ENCODE measurements around the gene AP2A1. TPM values are rescaled to one million over a fixed set of nuclear protein-coding genes. Genes with fewer than 3 reads are reported as not detected.

The AP2A1 gene
- total RNA-seq, 2 donors from 2014 or later, result 43.3 to 51.5 TPM

- Mint-ChIP-seq H3K36me3 (ENCODE audit: low read depth) (peaks cover 4% of the 10 kb centered on the region), H3K27me3 (no peaks in the 10 kb centered on the region), H3K27ac (peak overlapping the region; percentile 83), H3K4me1 (peaks cover 32% of the 10 kb centered on the region), H3K4me3 (no peak overlapping the region)
- H3K9me3 ChIP-seq (ENCODE audit: control insufficient read depth, low read length, poor library complexity, severe bottlenecking), result no peaks in the 10 kb centered on the region
- no peak for DNase-seq
- no peak for ATAC-seq
Measured at GRCh38 chr19:49772850-49773432, 6.1 kb downstream of the AP2A1 start.

GRCh38 chr19:49773663-49774350 is 7.0 kb downstream of the AP2A1 start:
- Mint-ChIP-seq H3K4me3 (no peak overlapping the region), H3K36me3 (ENCODE audit: low read depth) (peaks cover 4% of the 10 kb centered on the region), H3K27ac (peak overlapping the region; percentile 83), H3K27me3 (no peaks in the 10 kb centered on the region), H3K4me1 (peaks cover 29% of the 10 kb centered on the region)
- no peak for ATAC-seq
- no peak for DNase-seq
- H3K9me3 ChIP-seq (ENCODE audit: control insufficient read depth, low read length, poor library complexity, severe bottlenecking), result no peaks in the 10 kb centered on the region

- no peak for ATAC-seq
- H3K4me3 Mint-ChIP-seq, result no peak overlapping the region
- no peak overlapping the region for H3K27ac Mint-ChIP-seq
- no peaks in the 10 kb centered on the region for H3K9me3 ChIP-seq (ENCODE audit: control insufficient read depth, low read length, poor library complexity, severe bottlenecking)
- H3K36me3 Mint-ChIP-seq (ENCODE audit: low read depth), result peaks cover 4% of the 10 kb centered on the region
- no peaks in the 10 kb centered on the region for H3K27me3 Mint-ChIP-seq
- DNase-seq, result no peak
- H3K4me1 Mint-ChIP-seq, result peaks cover 25% of the 10 kb centered on the region
Measured at GRCh38 chr19:49774969-49775368, 8.2 kb downstream of the AP2A1 start.

DNA sequence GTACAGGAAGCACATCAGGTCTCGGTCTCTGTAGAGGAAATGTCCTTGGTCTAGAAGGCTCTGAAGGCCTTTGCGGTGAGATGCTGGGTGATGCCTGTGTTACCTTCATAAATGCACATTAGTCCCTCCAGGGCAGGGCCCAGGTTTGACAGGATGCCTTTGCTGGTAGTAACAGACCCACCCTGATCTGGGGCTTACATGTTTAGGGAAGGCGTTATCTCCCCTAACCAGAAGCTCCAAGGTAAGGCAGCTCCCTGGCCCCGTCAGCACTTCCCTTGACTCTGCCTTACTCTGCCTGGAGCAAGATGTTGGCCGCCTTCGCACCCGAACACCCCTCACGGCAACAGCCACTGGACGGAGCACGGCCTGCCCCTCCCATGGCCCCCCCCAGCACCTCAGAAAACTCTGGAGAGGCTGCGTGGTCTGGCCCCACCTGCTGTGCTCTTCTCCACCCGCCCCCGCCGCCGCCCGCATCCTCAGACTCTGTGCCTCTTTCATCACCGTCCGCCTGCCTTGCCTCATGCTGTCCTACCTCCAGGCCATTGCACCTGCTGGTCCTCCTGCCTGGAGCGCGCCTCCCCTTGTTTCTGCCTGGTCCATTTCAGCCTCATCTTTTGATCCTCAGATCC is 9.1 kb downstream of the AP2A1 start:
- ATAC-seq, result no peak
- H3K27ac Mint-ChIP-seq, result no peak overlapping the region
- DNase-seq, result no peak
- H3K4me1 Mint-ChIP-seq, result peaks cover 34% of the 10 kb centered on the region
- H3K36me3 Mint-ChIP-seq (ENCODE audit: low read depth), result peaks cover 4% of the 10 kb centered on the region
- H3K27me3 Mint-ChIP-seq, result no peaks in the 10 kb centered on the region
- peak overlapping the region; percentile 45 for H3K4me3 Mint-ChIP-seq
- no peaks in the 10 kb centered on the region for H3K9me3 ChIP-seq (ENCODE audit: control insufficient read depth, low read length, poor library complexity, severe bottlenecking)

GRCh38 chr19:49776371-49776764 is 9.6 kb downstream of the AP2A1 start:
- ATAC-seq (no peak), DNase-seq (no peak)
- Mint-ChIP-seq H3K36me3 (ENCODE audit: low read depth) (peaks cover 4% of the 10 kb centered on the region), H3K27ac (no peak overlapping the region), H3K27me3 (no peaks in the 10 kb centered on the region), H3K4me1 (peaks cover 39% of the 10 kb centered on the region), H3K4me3 (peak overlapping the region; percentile 45)
- H3K9me3 ChIP-seq (ENCODE audit: control insufficient read depth, low read length, poor library complexity, severe bottlenecking), result no peaks in the 10 kb centered on the region

GRCh38 chr19:49779731-49780555 is 13.1 kb downstream of the AP2A1 start:
- H3K36me3 Mint-ChIP-seq (ENCODE audit: low read depth), result peaks cover 10% of the 10 kb centered on the region
- no peaks in the 10 kb centered on the region for H3K27me3 Mint-ChIP-seq
- no peak for DNase-seq
- ATAC-seq, result no peak
- H3K4me3 Mint-ChIP-seq, result peak overlapping the region; percentile 50
- H3K27ac Mint-ChIP-seq, result peak overlapping the region; percentile 91
- H3K4me1 Mint-ChIP-seq, result peaks cover 24% of the 10 kb centered on the region
- no peaks in the 10 kb centered on the region for H3K9me3 ChIP-seq (ENCODE audit: control insufficient read depth, low read length, poor library complexity, severe bottlenecking)

GRCh38 chr19:49780861-49781260 is 14.1 kb downstream of the AP2A1 start:
- no peaks in the 10 kb centered on the region for H3K27me3 Mint-ChIP-seq
- H3K4me1 Mint-ChIP-seq, result peaks cover 24% of the 10 kb centered on the region
- DNase-seq, result no peak
- H3K9me3 ChIP-seq (ENCODE audit: control insufficient read depth, low read length, poor library complexity, severe bottlenecking), result no peaks in the 10 kb centered on the region
- H3K36me3 Mint-ChIP-seq (ENCODE audit: low read depth), result peaks cover 14% of the 10 kb centered on the region
- peak overlapping the region; percentile 91 for H3K27ac Mint-ChIP-seq
- ATAC-seq, result no peak
- no peak overlapping the region for H3K4me3 Mint-ChIP-seq

GRCh38 chr19:49781394-49781793 is 14.6 kb downstream of the AP2A1 start:
- H3K9me3 ChIP-seq (ENCODE audit: control insufficient read depth, low read length, poor library complexity, severe bottlenecking), result no peaks in the 10 kb centered on the region
- Mint-ChIP-seq H3K36me3 (ENCODE audit: low read depth) (peaks cover 12% of the 10 kb centered on the region), H3K27me3 (no peaks in the 10 kb centered on the region), H3K27ac (no peak overlapping the region), H3K4me3 (no peak overlapping the region), H3K4me1 (peaks cover 23% of the 10 kb centered on the region)
- ATAC-seq, result no peak
- DNase-seq, result no peak

DNA sequence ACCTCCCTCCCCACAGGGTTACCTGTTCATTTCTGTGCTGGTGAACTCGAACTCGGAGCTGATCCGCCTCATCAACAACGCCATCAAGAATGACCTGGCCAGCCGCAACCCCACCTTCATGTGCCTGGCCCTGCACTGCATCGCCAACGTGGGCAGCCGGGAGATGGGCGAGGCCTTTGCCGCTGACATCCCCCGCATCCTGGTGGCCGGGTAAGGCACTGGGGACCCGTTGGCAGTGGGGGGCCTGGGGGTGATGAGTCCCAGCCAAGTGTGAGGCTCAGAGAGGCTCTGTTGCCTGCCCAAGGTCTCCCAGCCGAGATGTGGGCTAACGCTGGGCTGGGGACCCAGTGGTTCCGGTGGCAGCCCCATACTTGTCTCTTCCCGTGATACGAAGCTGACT is 15.7 kb downstream of the AP2A1 start:
- DNase-seq (no peak), ATAC-seq (no peak)
- H3K27ac Mint-ChIP-seq, result no peak overlapping the region
- no peaks in the 10 kb centered on the region for H3K27me3 Mint-ChIP-seq
- H3K4me3 Mint-ChIP-seq, result no peak overlapping the region
- H3K9me3 ChIP-seq (ENCODE audit: control insufficient read depth, low read length, poor library complexity, severe bottlenecking), result no peaks in the 10 kb centered on the region
- H3K36me3 Mint-ChIP-seq (ENCODE audit: low read depth), result peaks cover 12% of the 10 kb centered on the region
- peaks cover 23% of the 10 kb centered on the region for H3K4me1 Mint-ChIP-seq

DNA sequence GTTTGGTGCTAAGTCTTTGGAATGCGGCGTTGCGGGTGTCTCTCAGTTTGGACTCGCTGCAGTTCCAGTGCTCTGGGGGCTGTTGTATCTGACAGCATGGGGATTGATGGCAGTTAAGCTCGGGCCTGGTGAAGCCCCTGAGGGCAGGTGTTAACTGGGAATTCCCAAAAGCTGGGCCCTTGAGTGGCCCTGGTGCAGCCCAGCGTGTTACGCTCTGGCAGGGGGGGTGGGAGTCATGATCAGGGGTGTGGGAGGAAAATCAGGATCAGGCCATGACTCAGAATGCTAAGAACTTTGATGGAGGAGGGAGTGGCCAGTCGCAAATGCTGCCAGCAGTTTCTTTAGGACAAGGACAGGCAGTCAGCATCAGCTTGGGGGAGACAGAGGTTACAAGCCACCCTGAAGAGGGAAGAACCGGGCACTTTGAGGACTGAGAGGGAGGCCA is 19.6 kb downstream of the AP2A1 start:
- no peaks in the 10 kb centered on the region for H3K27me3 Mint-ChIP-seq
- ATAC-seq, result no peak
- no peak overlapping the region for H3K27ac Mint-ChIP-seq
- H3K9me3 ChIP-seq (ENCODE audit: control insufficient read depth, low read length, poor library complexity, severe bottlenecking), result no peaks in the 10 kb centered on the region
- peaks cover 9% of the 10 kb centered on the region for H3K4me1 Mint-ChIP-seq
- no peak for DNase-seq
- peaks cover 15% of the 10 kb centered on the region for H3K36me3 Mint-ChIP-seq (ENCODE audit: low read depth)
- H3K4me3 Mint-ChIP-seq, result no peak overlapping the region

DNA sequence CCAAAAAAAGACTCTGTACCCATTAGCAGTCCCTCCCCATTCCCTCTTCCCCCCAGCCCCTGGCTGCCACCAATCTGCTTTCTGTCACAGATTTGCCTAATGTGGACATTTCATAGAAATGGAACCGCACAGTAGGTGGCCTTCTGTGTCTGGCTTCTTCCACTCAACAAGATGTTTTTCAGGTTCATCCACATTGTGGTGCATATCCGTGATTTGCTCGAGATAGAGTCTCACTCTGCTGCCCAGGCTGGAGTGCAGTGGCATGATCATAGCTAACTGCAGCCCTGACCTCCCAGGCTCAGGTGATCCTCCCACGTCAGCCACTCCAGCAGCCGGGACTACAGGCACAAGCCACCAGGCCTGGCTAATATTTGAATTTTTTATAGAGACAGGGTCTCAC is 20.9 kb downstream of the AP2A1 start:
- Mint-ChIP-seq H3K36me3 (ENCODE audit: low read depth) (peaks cover 15% of the 10 kb centered on the region), H3K27ac (no peak overlapping the region), H3K4me1 (peaks cover 9% of the 10 kb centered on the region), H3K27me3 (no peaks in the 10 kb centered on the region), H3K4me3 (no peak overlapping the region)
- no peaks in the 10 kb centered on the region for H3K9me3 ChIP-seq (ENCODE audit: control insufficient read depth, low read length, poor library complexity, severe bottlenecking)
- ATAC-seq (no peak), DNase-seq (no peak)

DNA sequence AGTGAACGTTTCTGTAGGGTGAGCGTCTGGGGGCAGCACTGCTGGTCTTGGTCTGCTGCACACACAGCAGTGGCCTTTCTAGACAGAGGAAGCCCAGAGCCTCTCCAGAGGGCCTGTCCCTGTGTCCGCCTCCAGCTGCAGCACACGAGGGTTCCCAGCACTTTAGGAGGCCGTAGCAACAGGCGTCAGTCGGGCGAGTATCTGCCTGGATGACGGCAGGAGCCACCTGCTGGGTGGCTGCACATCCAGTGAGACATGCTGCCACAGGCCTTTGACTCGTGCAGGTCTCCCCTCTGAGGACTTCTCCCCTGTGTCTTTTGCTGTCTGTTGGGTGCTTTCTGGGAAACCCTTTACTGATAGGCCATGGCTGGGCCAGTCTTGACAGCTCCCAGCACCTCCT is 22.1 kb downstream of the AP2A1 start:
- peaks cover 9% of the 10 kb centered on the region for H3K4me1 Mint-ChIP-seq
- H3K27ac Mint-ChIP-seq, result no peak overlapping the region
- H3K36me3 Mint-ChIP-seq (ENCODE audit: low read depth), result peaks cover 13% of the 10 kb centered on the region
- no peaks in the 10 kb centered on the region for H3K27me3 Mint-ChIP-seq
- H3K9me3 ChIP-seq (ENCODE audit: control insufficient read depth, low read length, poor library complexity, severe bottlenecking), result no peaks in the 10 kb centered on the region
- H3K4me3 Mint-ChIP-seq, result no peak overlapping the region
- no peak for DNase-seq
- ATAC-seq, result no peak

- H3K36me3 Mint-ChIP-seq (ENCODE audit: low read depth), result peaks cover 7% of the 10 kb centered on the region
- peaks cover 9% of the 10 kb centered on the region for H3K4me1 Mint-ChIP-seq
- ATAC-seq, result no peak
- DNase-seq, result no peak
- peak overlapping the region; percentile 37 for H3K27ac Mint-ChIP-seq
- no peaks in the 10 kb centered on the region for H3K27me3 Mint-ChIP-seq
- no peaks in the 10 kb centered on the region for H3K9me3 ChIP-seq (ENCODE audit: control insufficient read depth, low read length, poor library complexity, severe bottlenecking)
- H3K4me3 Mint-ChIP-seq, result no peak overlapping the region
Measured at GRCh38 chr19:49790866-49791265, 24.1 kb downstream of the AP2A1 start.

Data from T-helper 17 cell (primary cell).